Gastrocnemius medialis (tissue), 4 donors: ENCODE measurements around the gene TSPAN14.
"Not testable (repeated sequence)": the region's sequence is repeated elsewhere in the genome, so short reads cannot be mapped to it uniquely, and the experiment has no call there.

Source experiments
- CTCF ChIP-seq, 5 experiments: fragments of 450-650 bp in 3 of 5; fragments of 200-600 bp in 2 of 5; sonication (generic) in 2 of 5; IDR thresholded peaks in 4 of 5; conservative IDR thresholded peaks in 1 of 5; 1 replicate in 4 of 5; 2 replicates in 1 of 5; pipeline ENCODE4 v1.5.1; 2016 to 2019; ENCODE audit warnings: antibody characterized with exemption in 5 of 5, mild to moderate bottlenecking in 3 of 5, moderate library complexity in 3 of 5
- POLR2A ChIP-seq, 2 donors: fragments of 450-650 bp; IDR thresholded peaks; one replicate each; pipeline ENCODE4 v1.6.1; 2017; ENCODE audit warnings: antibody characterized with exemption in 2 of 2, mild to moderate bottlenecking in 2 of 2, moderate library complexity in 2 of 2

- TF ChIP-seq CTCF (IDR thresholded peaks at IDR 0.05 in 4 of 5, conservative IDR thresholded peaks at IDR 0.05 in 1 of 5); POLR2A (IDR thresholded peaks at IDR 0.05): not testable (repeated sequence)
Measured at GRCh38 chr10:80480373-80480772, 26.3 kb downstream of the TSPAN14 start.
